Stimulated activated naive CD4-positive, alpha-beta T cell (primary cell): ENCODE results near the gene BLACAT1.
A peak's percentile ranks its signal among the peaks of the same experiment; 100 is the strongest.
"Not testable (repeated sequence)": the region's sequence is repeated elsewhere in the genome, so short reads cannot be mapped to it uniquely, and the experiment has no call there.

ENCODE experiments used
- DNase-seq, 6 experiments: peaks; one replicate each; lab custom pipeline; 2025; lab: John Stamatoyannopoulos, UW

BLACAT1 gene

GRCh38 chr1:205441716-205442050 is 14.2 kb downstream of the BLACAT1 start:
- DNase-seq: no peak

GRCh38 chr1:205441318-205441633 is 14.6 kb downstream of the BLACAT1 start:
- DNase-seq: peak in 1 of 6 experiments; percentile 24

- DNase-seq: peak; percentile 18 to 49 (median 40)
These were observed 15.1 kb downstream of the BLACAT1 start for GRCh38 chr1:205440476-205441317.

GRCh38 chr1:205440121-205440475 is 15.7 kb downstream of the BLACAT1 start:
- no peak for DNase-seq

- no peak for DNase-seq
These were observed 17.4 kb downstream of the BLACAT1 start for GRCh38 chr1:205438213-205439158.

- DNase-seq: no peak
These were observed 18.3 kb downstream of the BLACAT1 start for GRCh38 chr1:205437570-205437969.

GRCh38 chr1:205436776-205437410 is 19.0 kb downstream of the BLACAT1 start:
- DNase-seq: no peak

GRCh38 chr1:205435578-205436573 is 20.0 kb downstream of the BLACAT1 start:
- DNase-seq: no peak

- no peak for DNase-seq
These were observed 21.1 kb downstream of the BLACAT1 start for GRCh38 chr1:205434738-205435137.

GRCh38 chr1:205432692-205433091 is 23.2 kb downstream of the BLACAT1 start:
- DNase-seq: not testable (repeated sequence)

- no peak for DNase-seq
These were observed 23.7 kb downstream of the BLACAT1 start for GRCh38 chr1:205432116-205432515.

GRCh38 chr1:205430696-205431305 is 25.0 kb downstream of the BLACAT1 start:
- DNase-seq: peak; percentile 17 to 51 (median 34)

GRCh38 chr1:205429762-205430695 is 25.8 kb downstream of the BLACAT1 start:
- DNase-seq: no peak

GRCh38 chr1:205424901-205425600 is 30.8 kb downstream of the BLACAT1 start:
- DNase-seq: no peak

- DNase-seq: no peak
These were observed 31.9 kb downstream of the BLACAT1 start for GRCh38 chr1:205423814-205424399.

- DNase-seq: no peak
These were observed 32.7 kb downstream of the BLACAT1 start for GRCh38 chr1:205422993-205423642.

- DNase-seq: no peak
These were observed 34.0 kb downstream of the BLACAT1 start, which contains the start of gene LEMD1 for GRCh38 chr1:205421798-205422197. Gene LEMD1 (minus strand): TSS chr1:205422056. CDS start chr1:205420536, 1,520 bp downstream.

GRCh38 chr1:205420938-205421337 is 34.9 kb downstream of the BLACAT1 start:
- no peak for DNase-seq
